ENCODE results near the gene LOXL1. TPM values are rescaled to one million over a fixed set of nuclear protein-coding genes. Genes with fewer than 3 reads are reported as not detected.

LOXL1 gene
- polyA plus RNA-seq, 1 of the 3 experiments (the other 2 are of a cell fraction), result 50.3 TPM

GRCh38 chr15:73925848-73926218 lies 429 bp upstream of the LOXL1 start:
- Histone ChIP-seq H3K9me3 (no peaks in the 10 kb centered on the region), H3K79me2 (ENCODE audit: insufficient read depth) (peaks cover 79% of the 10 kb centered on the region), H2AFZ (ENCODE audit: low read depth) (no peak overlapping the region), H3K4me2 (peak overlapping the region; percentile 82), H4K20me1 (ENCODE audit: insufficient read depth) (no peaks in the 10 kb centered on the region), H3K9ac (peak overlapping the region; percentile 73), H3K9me2 (no peaks in the 10 kb centered on the region), H3K27me3 (ENCODE audit: insufficient read depth) (no peaks in the 10 kb centered on the region), H3K27ac (ENCODE audit: low read depth in 2 of 2, low read length in 1 of 2) (peak overlapping the region in 1 of 2 experiments; percentile 93; a peak in 2 of 4 replicates), H3K36me3 (replicated peaks in 1 of 2; ENCODE audit: control insufficient read depth in 1 of 2, insufficient read depth in 2 of 2, low read length in 1 of 2) (no peaks in the 10 kb centered on the region), H3K4me1 (ENCODE audit: control insufficient read depth in 1 of 2, insufficient read depth in 2 of 2, low read depth in 1 of 2, low read length in 1 of 2) (peaks cover 39 to 71% of the 10 kb centered on the region in 2 experiments; a peak in 3 of 4 replicates), H3K4me3 (ENCODE audit: low read depth in 2 of 2, low read length in 1 of 2) (peak overlapping the region in 1 of 2 experiments; percentile 26; a peak in 1 of 4 replicates), H3F3A (replicated peaks; ENCODE audit: insufficient read depth) (peaks cover 37% of the 10 kb centered on the region)
- DNase-seq, result no peak
- WGBS (ENCODE audit: low lambda C conversion rate), result 93% methylated on average over 6 of the region's 8 CpGs
- POLR2A ChIA-PET, result no interaction called here
- CTCF ChIA-PET, result interaction anchor here (0.7 to 1.6 kb wide), 4 partner anchors 16 to 52 kb away, joined by 3 to 8 read pairs (median 3); no protein-coding TSS in a partner anchor
- TF ChIP-seq SMC3 (IDR thresholded peaks at IDR 0.05; ENCODE audit: low read depth, low read length) (no peak), EZH2phosphoT487 (IDR thresholded peaks at IDR 0.05; ENCODE audit: borderline replicate concordance, low read depth) (no peak), USF2 (IDR thresholded peaks at IDR 0.05; ENCODE audit: borderline replicate concordance, low read depth, low read length) (no peak), GABPA (IDR thresholded peaks at IDR 0.05; ENCODE audit: low read depth) (no peak), RCOR1 (IDR thresholded peaks at IDR 0.05; ENCODE audit: low read length) (no peak), GATA2 (CRISPR knock-in tag; IDR thresholded peaks at IDR 0.05) (no peak), ELF1 (IDR thresholded peaks at IDR 0.05) (no peak), YY1 (IDR thresholded peaks at IDR 0.05; ENCODE audit: low read depth) (no peak), PBX3 (IDR thresholded peaks at IDR 0.05) (no peak), SIN3A (IDR thresholded peaks at IDR 0.05; ENCODE audit: borderline replicate concordance, low read depth, low read length) (no peak), CHD2 (IDR thresholded peaks at IDR 0.05; ENCODE audit: low read length, partially characterized antibody) (no peak), RAD21 (IDR thresholded peaks at IDR 0.05; ENCODE audit: low read length) (no peak), MEF2A (IDR thresholded peaks at IDR 0.05; ENCODE audit: borderline replicate concordance, low read depth) (no peak), TCF12 (IDR thresholded peaks at IDR 0.05) (no peak), MXI1 (IDR thresholded peaks at IDR 0.05; ENCODE audit: low read depth, low read length) (no peak), NFIC (IDR thresholded peaks at IDR 0.05; ENCODE audit: borderline replicate concordance) (no peak), RXRA (IDR thresholded peaks at IDR 0.05; ENCODE audit: borderline replicate concordance, low read depth) (no peak)

- CTCF ChIA-PET, result interaction anchor here (0.9 to 1.8 kb wide), 7 partner anchors 9 to 222 kb away, joined by 3 to 5 read pairs (median 4); no protein-coding TSS in a partner anchor
- H4K20me1 ChIP-seq (ENCODE audit: insufficient read depth), result no peaks in the 10 kb centered on the region
- H3K9me2 ChIP-seq, result no peaks in the 10 kb centered on the region
- no peaks in the 10 kb centered on the region for H3K9me3 ChIP-seq
- peak overlapping the region; percentile 49 to 62 for H3K4me3 ChIP-seq (ENCODE audit: low read depth in 2 of 2, low read length in 1 of 2)
- peak overlapping the region in 1 of 2 experiments; percentile 98; a peak in 3 of 4 replicates for H3K27ac ChIP-seq (ENCODE audit: low read depth in 2 of 2, low read length in 1 of 2)
- TF ChIP-seq GATA2 (CRISPR knock-in tag; IDR thresholded peaks at IDR 0.05) (no peak), ELF1 (IDR thresholded peaks at IDR 0.05) (no peak), TAF1 (IDR thresholded peaks at IDR 0.05; ENCODE audit: borderline replicate concordance, low read depth, low read length) (no peak), FOXM1 (IDR thresholded peaks at IDR 0.05; ENCODE audit: low read depth) (no peak), ZBTB33 (IDR thresholded peaks at IDR 0.05; ENCODE audit: borderline replicate concordance, low read depth) (no peak), FOXJ3 (CRISPR knock-in tag; IDR thresholded peaks at IDR 0.05) (no peak), USF2 (IDR thresholded peaks at IDR 0.05; ENCODE audit: borderline replicate concordance, low read depth, low read length) (no peak)
- peaks cover 30% of the 10 kb centered on the region for H3F3A ChIP-seq (replicated peaks; ENCODE audit: insufficient read depth)
- H3K4me2 ChIP-seq, result peak overlapping the region; percentile 82
- WGBS (ENCODE audit: low lambda C conversion rate), result 48% methylated on average over 22 of the region's 65 CpGs
- H3K4me1 ChIP-seq (ENCODE audit: control insufficient read depth in 1 of 2, insufficient read depth in 2 of 2, low read depth in 1 of 2, low read length in 1 of 2), result peaks cover 32 to 62% of the 10 kb centered on the region in 2 experiments; a peak in 3 of 4 replicates
- H3K79me2 ChIP-seq (ENCODE audit: insufficient read depth), result peaks cover 71% of the 10 kb centered on the region
- no peak overlapping the region for H2AFZ ChIP-seq (ENCODE audit: low read depth)
- peak overlapping the region; percentile 73 for H3K9ac ChIP-seq
- no peaks in the 10 kb centered on the region for H3K27me3 ChIP-seq (ENCODE audit: insufficient read depth)
- POLR2A ChIA-PET, result no interaction called here
- no peak for DNase-seq
- no peaks in the 10 kb centered on the region for H3K36me3 ChIP-seq (replicated peaks in 1 of 2; ENCODE audit: control insufficient read depth in 1 of 2, insufficient read depth in 2 of 2, low read length in 1 of 2)
These were observed 777 bp downstream of the LOXL1 start for GRCh38 chr15:73927003-73927475.
